ENCODE results near the gene TBC1D21. TPM values are rescaled to one million over a fixed set of nuclear protein-coding genes. Genes with fewer than 3 reads are reported as not detected.

TBC1D21 gene
- total RNA-seq, 1 donor from 2014 or later = not detected

- no peak for DNase-seq (ENCODE audit: low read depth, low spot score)
Measured at GRCh38 chr15:73888224-73889041, 15.1 kb downstream of the TBC1D21 start.

GRCh38 chr15:73889053-73889761 is 15.8 kb downstream of the TBC1D21 start:
- no peak for DNase-seq (ENCODE audit: low read depth, low spot score)

- DNase-seq (ENCODE audit: low read depth, low spot score) = no peak
Measured at GRCh38 chr15:73889762-73890124, 16.4 kb downstream of the TBC1D21 start.

GRCh38 chr15:73891328-73892315 is 18.3 kb downstream of the TBC1D21 start:
- no peak for DNase-seq (ENCODE audit: low read depth, low spot score)

GRCh38 chr15:73892446-73893226 is 19.3 kb downstream of the TBC1D21 start:
- no peak for DNase-seq (ENCODE audit: low read depth, low spot score)

GRCh38 chr15:73894133-73894814 is 20.9 kb downstream of the TBC1D21 start:
- DNase-seq (ENCODE audit: low read depth, low spot score) = no peak

- no peak for DNase-seq (ENCODE audit: low read depth, low spot score)
Measured at GRCh38 chr15:73897441-73898261, 24.3 kb downstream of the TBC1D21 start.

- DNase-seq (ENCODE audit: low read depth, low spot score) = no peak
Measured at GRCh38 chr15:73899197-73900094, 26.1 kb downstream of the TBC1D21 start.

GRCh38 chr15:73900095-73900712 is 26.8 kb downstream of the TBC1D21 start:
- DNase-seq (ENCODE audit: low read depth, low spot score) = no peak

- no peak for DNase-seq (ENCODE audit: low read depth, low spot score)
Measured at GRCh38 chr15:73901126-73901810, 27.9 kb downstream of the TBC1D21 start.

GRCh38 chr15:73902121-73903020 is 29.0 kb downstream of the TBC1D21 start:
- DNase-seq (ENCODE audit: low read depth, low spot score) = no peak

- DNase-seq (ENCODE audit: low read depth, low spot score) = no peak
Measured at GRCh38 chr15:73904026-73904815, 30.9 kb downstream of the TBC1D21 start.

- DNase-seq (ENCODE audit: low read depth, low spot score) = no peak
Measured at GRCh38 chr15:73905225-73905827, 32.0 kb downstream of the TBC1D21 start.

- DNase-seq (ENCODE audit: low read depth, low spot score) = no peak
Measured at GRCh38 chr15:73906346-73907034, 33.1 kb downstream of the TBC1D21 start.
